Measurements from ENCODE around the gene PRKCZ.
"Not testable (repeated sequence)": the region's sequence is repeated elsewhere in the genome, so short reads cannot be mapped to it uniquely, and the experiment has no call there.

PRKCZ gene

GRCh38 chr1:2135941-2136340, 85.7 kb downstream of the PRKCZ start:
- DNase-seq (ENCODE audit: low spot score) = no peak

- DNase-seq (ENCODE audit: low spot score) = no peak
Observed at GRCh38 chr1:2136386-2137235, 86.4 kb downstream of the PRKCZ start.

DNA sequence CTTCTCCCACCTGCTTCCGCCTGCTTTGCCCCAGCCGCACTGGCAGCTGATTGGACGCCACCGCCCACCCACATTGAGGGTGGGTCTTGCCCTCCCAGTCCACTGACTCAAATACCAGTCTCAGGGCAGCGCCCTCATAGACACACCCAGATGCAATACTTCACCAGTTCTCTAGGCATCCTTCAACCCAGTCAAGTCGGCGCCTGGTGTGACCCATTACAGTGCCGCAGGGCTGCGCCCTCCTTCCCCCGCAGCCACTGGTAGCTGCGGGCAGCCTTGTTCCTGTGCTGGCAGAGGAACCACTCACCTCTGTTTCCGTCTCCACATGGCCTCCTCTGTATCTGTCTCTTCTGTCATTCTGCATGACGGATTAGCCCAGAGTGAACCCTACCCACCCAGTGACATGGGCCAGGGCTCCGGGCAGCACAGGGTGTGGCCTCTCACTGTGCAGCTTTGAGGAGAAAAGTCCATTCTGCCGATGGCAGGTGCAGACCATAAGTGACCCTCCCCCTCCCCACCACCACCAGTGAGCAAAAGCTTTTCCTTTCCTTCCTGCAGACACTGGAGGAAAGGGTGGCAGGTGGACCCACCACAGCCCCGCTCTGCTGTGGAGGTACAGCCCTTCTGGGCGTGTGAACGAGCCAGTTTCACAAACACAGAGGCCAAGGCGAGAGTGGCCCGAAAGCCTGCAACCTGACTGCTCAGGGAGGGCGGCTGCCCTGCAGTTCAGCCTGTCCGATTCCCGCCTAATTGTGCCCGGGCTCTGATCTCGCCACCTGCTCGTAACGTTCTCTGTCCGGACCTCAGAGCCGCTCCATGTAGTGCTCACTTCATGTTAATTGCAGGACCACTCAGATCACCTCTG, 87.3 kb downstream of the PRKCZ start:
- no peak for DNase-seq (ENCODE audit: low spot score)

GRCh38 chr1:2139156-2139555, 88.9 kb downstream of the PRKCZ start:
- not testable (repeated sequence) for DNase-seq (ENCODE audit: low spot score)

GRCh38 chr1:2141025-2141424, 90.8 kb downstream of the PRKCZ start:
- DNase-seq (ENCODE audit: low spot score) = no peak

DNA sequence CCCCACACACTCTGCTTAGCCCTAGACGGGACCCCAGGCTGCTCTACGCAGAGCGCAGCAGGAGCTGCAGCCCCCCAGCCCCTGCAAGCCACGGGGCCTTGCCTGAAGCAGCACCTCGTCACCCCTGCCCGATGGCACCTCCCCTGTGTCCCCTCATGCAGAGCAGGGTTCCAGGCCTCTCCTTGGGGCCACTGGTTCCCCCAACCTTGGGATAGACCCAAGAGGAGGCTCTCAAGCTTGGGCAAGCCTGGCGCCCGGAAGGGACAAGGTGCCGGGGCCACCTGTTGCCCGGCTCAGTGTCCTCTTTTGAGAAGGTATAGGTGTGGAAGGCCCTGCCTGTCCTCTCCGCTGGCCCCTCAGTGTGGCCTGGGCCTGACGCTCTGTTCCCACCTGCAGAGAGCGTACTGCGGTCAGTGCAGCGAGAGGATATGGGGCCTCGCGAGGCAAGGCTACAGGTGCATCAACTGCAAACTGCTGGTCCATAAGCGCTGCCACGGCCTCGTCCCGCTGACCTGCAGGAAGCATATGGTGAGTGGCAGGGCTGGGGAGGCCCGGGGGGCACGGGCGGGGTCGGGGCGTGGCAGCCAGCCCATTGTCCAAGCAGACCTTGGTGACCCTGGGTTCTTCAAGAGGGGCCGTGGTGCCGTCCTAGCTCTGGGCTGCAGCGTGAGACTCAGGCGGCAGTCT, 93.7 kb downstream of the PRKCZ start:
- no peak for DNase-seq (ENCODE audit: low spot score)

DNA sequence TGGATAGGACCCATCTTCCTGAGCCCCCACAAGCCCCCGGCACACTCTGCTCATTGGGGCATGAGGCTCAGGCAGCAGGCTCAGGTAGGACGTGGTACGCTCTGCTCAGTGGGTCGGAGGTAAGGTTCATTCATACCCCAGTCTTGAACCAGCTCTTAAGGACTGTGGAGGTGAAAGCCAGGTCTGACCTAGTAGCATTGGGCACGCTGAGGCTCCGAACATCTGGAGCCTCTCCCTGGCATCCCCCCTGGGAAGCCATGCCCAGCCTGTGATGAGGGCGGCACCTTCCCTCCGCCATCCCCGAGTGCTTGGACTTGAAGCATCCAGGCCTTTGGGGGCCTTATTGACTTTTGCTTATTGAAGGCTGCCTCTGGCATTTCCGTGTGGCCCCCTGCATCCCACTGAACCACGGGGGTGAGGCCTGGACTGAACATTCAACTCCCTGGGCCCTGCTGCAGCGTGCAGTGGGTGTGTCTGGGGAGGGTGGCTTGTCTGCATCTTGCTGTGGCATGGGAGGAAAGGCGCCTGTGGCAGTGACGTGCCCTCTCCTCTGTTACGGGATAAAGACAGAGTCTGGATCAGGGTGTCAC, 94.4 kb downstream of the PRKCZ start:
- DNase-seq (ENCODE audit: low spot score) = no peak

GRCh38 chr1:2145946-2146835, 96.0 kb downstream of the PRKCZ start:
- no peak for DNase-seq (ENCODE audit: low spot score)

- no peak for DNase-seq (ENCODE audit: low spot score)
Observed at GRCh38 chr1:2146836-2147517, 96.8 kb downstream of the PRKCZ start.

GRCh38 chr1:2147869-2148268, 97.7 kb downstream of the PRKCZ start:
- not testable (repeated sequence) for DNase-seq (ENCODE audit: low spot score)

DNA sequence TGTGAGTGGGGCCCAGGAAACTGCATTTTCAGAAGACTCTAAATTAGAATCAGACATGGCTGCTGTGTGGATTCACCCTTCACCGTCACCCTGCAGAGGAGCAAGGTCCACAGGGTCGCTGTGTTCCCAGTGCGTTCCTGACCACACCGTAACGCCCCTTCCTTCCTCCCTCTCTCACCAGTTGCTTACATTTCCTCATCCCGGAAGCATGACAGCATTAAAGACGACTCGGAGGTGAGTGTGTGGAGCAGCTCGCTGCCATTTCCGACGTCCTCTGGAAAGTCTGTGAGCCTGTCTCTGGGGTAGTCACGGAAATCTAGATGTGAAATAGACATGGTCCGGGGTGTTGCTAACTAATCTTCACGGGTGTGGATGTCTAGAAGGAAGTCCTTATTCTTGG, 98.5 kb downstream of the PRKCZ start:
- DNase-seq (ENCODE audit: low spot score) = no peak

DNA sequence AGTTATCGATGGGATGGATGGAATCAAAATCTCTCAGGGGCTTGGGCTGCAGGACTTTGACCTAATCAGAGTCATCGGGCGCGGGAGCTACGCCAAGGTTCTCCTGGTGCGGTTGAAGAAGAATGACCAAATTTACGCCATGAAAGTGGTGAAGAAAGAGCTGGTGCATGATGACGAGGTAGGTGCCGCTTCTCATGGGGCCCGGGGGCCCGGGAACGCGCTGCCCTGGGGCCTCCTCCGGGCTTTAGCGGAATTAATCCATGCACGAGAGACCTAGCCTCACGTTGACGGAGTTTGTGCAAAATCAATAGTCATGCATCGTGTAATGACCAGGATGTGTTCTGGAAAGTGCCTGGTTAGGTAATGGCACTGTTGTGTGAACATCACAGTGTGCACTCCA, 100.6 kb downstream of the PRKCZ start:
- no peak for DNase-seq (ENCODE audit: low spot score)

DNA sequence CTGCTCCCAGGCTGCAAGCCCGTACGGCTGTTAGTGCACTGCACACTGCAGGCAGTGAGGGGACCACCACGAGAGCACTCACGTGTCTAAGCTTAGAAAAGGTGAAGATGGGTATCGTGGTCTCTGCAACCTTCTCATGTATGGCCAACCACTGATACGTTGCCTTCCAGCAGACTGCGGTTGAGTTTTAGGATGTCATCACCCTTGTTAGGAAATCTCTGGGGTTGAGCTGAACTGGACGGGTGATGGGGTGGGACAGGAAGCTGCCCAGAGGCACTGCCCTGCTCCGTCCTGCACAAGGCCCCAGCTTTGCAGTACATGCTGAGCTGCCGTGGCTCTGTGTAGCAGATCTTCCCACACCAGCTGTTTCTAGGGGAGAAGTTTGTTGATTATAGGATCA, 101.0 kb downstream of the PRKCZ start:
- no peak for DNase-seq (ENCODE audit: low spot score)

GRCh38 chr1:2151911-2152310, 101.7 kb downstream of the PRKCZ start:
- DNase-seq (ENCODE audit: low spot score) = no peak

DNA sequence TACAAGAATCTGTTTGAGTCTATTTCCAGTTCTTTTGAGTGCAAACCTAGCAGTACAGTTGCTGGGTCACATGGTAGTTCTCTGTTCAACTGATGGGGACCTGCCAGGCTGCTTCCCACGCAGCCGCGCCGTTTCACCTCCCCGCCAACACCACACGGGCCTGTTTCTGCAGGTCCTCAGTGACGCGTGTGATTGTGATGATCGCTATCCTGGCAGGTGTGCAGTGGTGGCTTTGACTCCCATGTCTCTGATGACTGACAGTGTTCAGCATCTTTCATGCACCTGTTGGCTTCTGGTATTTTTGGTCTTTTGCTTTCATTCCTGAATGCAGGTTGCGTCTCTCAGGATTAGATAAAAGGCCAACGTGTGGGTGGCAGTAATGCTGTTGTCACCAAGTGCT, 102.7 kb downstream of the PRKCZ start:
- DNase-seq (ENCODE audit: low spot score) = no peak

DNA sequence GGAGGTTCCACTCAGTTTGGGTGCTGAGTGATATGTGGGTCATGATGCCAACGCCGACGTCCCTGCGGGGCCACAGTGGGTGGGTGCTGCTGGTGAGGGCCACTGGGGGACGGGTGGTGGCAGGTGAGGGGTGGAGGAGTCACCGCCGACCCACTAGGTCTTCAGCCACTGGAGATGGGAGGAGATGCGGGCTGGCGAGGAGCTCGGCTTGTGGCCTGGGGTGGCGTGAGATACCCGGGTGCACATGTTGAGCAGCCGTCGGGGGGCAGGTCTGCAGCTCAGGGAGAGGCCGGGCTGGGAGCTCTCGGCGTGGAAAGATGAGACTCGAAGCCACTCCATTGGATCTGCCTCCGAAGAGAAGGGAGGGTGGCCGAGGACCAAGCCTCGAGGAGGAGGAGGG, 103.8 kb downstream of the PRKCZ start:
- no peak for DNase-seq (ENCODE audit: low spot score)

DNA sequence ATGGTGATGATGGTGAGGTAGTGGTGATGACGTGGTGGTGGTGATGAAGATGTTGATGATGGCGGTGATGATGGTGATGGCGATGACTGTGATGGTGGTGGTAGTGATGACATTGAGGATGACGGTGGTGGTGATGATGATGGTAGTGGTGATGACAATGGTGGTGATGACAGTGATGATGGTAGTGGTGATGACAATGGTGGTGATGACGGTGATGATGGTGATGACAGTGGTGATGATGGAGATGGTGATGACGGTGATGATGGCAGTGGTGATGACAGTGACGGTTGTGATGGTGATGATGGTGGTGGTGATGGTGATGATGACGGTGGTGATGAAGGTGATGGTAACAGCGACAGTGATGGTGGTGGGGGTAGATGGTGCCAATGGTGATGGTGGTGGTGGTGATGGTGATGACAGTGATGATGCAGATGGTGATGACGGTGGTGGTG, 105.0 kb downstream of the PRKCZ start:
- DNase-seq (ENCODE audit: low spot score) = no peak

GRCh38 chr1:2155788-2156187, 105.6 kb downstream of the PRKCZ start:
- DNase-seq (ENCODE audit: low spot score) = no peak

GRCh38 chr1:2156866-2157265, 106.7 kb downstream of the PRKCZ start:
- DNase-seq (ENCODE audit: low spot score) = peak; percentile 75

DNA sequence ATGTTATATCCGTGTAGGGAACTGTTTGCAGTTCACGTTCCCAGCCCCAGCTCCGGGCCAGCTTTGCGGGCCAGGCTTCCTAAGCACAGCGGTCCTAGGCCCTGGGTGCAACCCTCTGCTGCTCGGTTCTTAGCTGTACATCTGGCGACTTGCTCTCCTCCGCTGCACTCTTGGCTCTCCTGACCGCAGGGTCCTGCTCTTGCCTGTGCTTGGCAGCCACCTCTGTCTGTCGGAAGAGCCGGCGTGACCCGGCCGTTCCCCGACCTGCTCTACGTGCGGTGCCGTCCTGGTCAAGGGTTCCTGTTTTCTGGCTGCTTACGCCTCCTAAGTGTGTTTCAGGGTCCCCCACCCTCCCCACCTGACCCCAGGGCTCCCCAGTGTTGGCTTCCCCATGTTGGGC, 107.6 kb downstream of the PRKCZ start:
- no peak for DNase-seq (ENCODE audit: low spot score)

- no peak for DNase-seq (ENCODE audit: low spot score)
Observed at GRCh38 chr1:2158272-2158671, 108.1 kb downstream of the PRKCZ start.
